Fibroblast of skin of scalp (primary cell): ENCODE results near the gene TAL1.

ENCODE experiments used
- DNase-seq: peaks from one replicate; pipeline ENCODE4 v3.0.0-alpha.2; 2013

TAL1 gene

GRCh38 chr1:47186267-47187185 is 45.5 kb downstream of the TAL1 start:
- no peak for DNase-seq

- no peak for DNase-seq
Measured at GRCh38 chr1:47184822-47185677, 47.0 kb downstream of the TAL1 start.

GRCh38 chr1:47184090-47184821 is 47.8 kb downstream of the TAL1 start:
- no peak for DNase-seq

GRCh38 chr1:47183308-47184089 is 48.5 kb downstream of the TAL1 start:
- DNase-seq = no peak

GRCh38 chr1:47182676-47183235 is 49.3 kb downstream of the TAL1 start:
- DNase-seq = no peak

- DNase-seq = no peak
Measured at GRCh38 chr1:47181955-47182675, 49.9 kb downstream of the TAL1 start.

GRCh38 chr1:47181095-47181954 is 50.7 kb downstream of the TAL1 start:
- no peak for DNase-seq

- DNase-seq = peak; percentile 3
Measured at GRCh38 chr1:47180603-47181094, 51.4 kb downstream of the TAL1 start.

- no peak for DNase-seq
Measured at GRCh38 chr1:47179988-47180563, 51.9 kb downstream of the TAL1 start.

- peak; percentile 95 for DNase-seq
Measured at GRCh38 chr1:47179017-47179987, 52.7 kb downstream of the TAL1 start.

GRCh38 chr1:47178654-47179016 is 53.4 kb downstream of the TAL1 start:
- DNase-seq = no peak

- no peak for DNase-seq
Measured at GRCh38 chr1:47178020-47178419, 54.0 kb downstream of the TAL1 start.

- peak; percentile 56 for DNase-seq
Measured at GRCh38 chr1:47175227-47175934, 56.6 kb downstream of the TAL1 start.

- DNase-seq = no peak
Measured at GRCh38 chr1:47174656-47175020, 57.4 kb downstream of the TAL1 start.

- DNase-seq = no peak
Measured at GRCh38 chr1:47172782-47173181, 59.2 kb downstream of the TAL1 start.
